SK-N-MC (cell line): Measurements from ENCODE around the gene WDR70.
"Not testable (repeated sequence)": the region's sequence is repeated elsewhere in the genome, so short reads cannot be mapped to it uniquely, and the experiment has no call there.

Experiments used
- EZH2 ChIP-seq: fragments of 200-600 bp; sonication (generic); IDR thresholded peaks from one replicate; pipeline ENCODE4 v1.6.1; 2017; ENCODE audit warnings: antibody characterized with exemption
- FOXP2 ChIP-seq: optimal IDR thresholded peaks from 2 replicates; pipeline ENCODE3; 2011; ENCODE audit warnings: mild to moderate bottlenecking, moderate library complexity; ENCODE audit not compliant: insufficient read depth; ENCODE audit errors: extremely low read length, control extremely low read depth
- POLR2AphosphoS5 ChIP-seq: IDR thresholded peaks from 2 replicates; pipeline ENCODE4 v1.6.1; 2012; ENCODE audit warnings: mild to moderate bottlenecking, low read depth, low read length, borderline replicate concordance

GRCh38 chr5:37679326-37679725 is 300.2 kb downstream of the WDR70 start:
- not testable (repeated sequence) for TF ChIP-seq EZH2, POLR2AphosphoS5, FOXP2
